Astrocyte (in vitro differentiated cells and primary cell): ENCODE results near the gene ZMYND15. TPM values are rescaled to one million over a fixed set of nuclear protein-coding genes. Genes with fewer than 3 reads are reported as not detected.

Source experiments
- DNase-seq: peaks from one replicate; pipeline ENCODE4 v3.0.0-alpha.2; 2010; ENCODE audit warnings: low read depth
- FAIRE-seq: peaks from 2 replicates; lab custom pipeline; 2011; peaks lifted over from hg19 to GRCh38; lab: Jason Lieb, UNC
- H2AFZ ChIP-seq: 2 replicates; pipeline ENCODE4 v1.6.0; 2012; ENCODE audit warnings: low read depth, low read length, inconsistent platforms
- H3K27ac ChIP-seq: 2 replicates; pipeline ENCODE4 v1.5.1; 2011; ENCODE audit warnings: low read depth, low read length, inconsistent platforms
- H3K27me3 ChIP-seq: 2 replicates; pipeline ENCODE4 v1.6.0; 2011; ENCODE audit warnings: low read length, inconsistent platforms; ENCODE audit not compliant: insufficient read depth
- H3K36me3 ChIP-seq: 2 replicates; pipeline ENCODE4 v1.5.1; 2011; ENCODE audit warnings: low read length, inconsistent platforms; ENCODE audit not compliant: insufficient read depth
- H3K4me1 ChIP-seq: 2 replicates; pipeline ENCODE4 v1.5.1; 2011; ENCODE audit warnings: low read length, inconsistent platforms; ENCODE audit not compliant: insufficient read depth
- H3K4me2 ChIP-seq: 2 replicates; pipeline ENCODE4 v1.6.0; 2012; ENCODE audit warnings: low read length, inconsistent platforms
- H3K4me3 ChIP-seq: 2 replicates; pipeline ENCODE4 v1.5.1; 2011; ENCODE audit warnings: low read depth, mild to moderate bottlenecking, low read length, inconsistent platforms; ENCODE audit not compliant: insufficient read depth
- H3K79me2 ChIP-seq: 2 replicates; pipeline ENCODE4 v1.6.0; 2012; ENCODE audit warnings: mild to moderate bottlenecking, low read length, inconsistent platforms; ENCODE audit not compliant: insufficient read depth
- H3K9ac ChIP-seq: 2 replicates; pipeline ENCODE4 v1.6.0; 2012; ENCODE audit warnings: mild to moderate bottlenecking, low read length, inconsistent platforms
- H3K9me3 ChIP-seq: 2 replicates; pipeline ENCODE4 v1.5.1; 2012; ENCODE audit warnings: low read depth, mild to moderate bottlenecking, low read length, inconsistent platforms; ENCODE audit not compliant: insufficient read depth
- H4K20me1 ChIP-seq: 2 replicates; pipeline ENCODE4 v1.6.0; 2012; ENCODE audit warnings: low read length, inconsistent platforms; ENCODE audit not compliant: insufficient read depth
- H3K27ac Mint-ChIP-seq: one replicate; pipeline ENCODE4 v1.8.0; 2021; ENCODE audit warnings: mild to moderate bottlenecking, mixed read lengths; ENCODE audit not compliant: unreplicated experiment
- H3K27me3 Mint-ChIP-seq: one replicate; pipeline ENCODE4 v1.8.0; 2021; ENCODE audit warnings: low read depth, mixed read lengths; ENCODE audit not compliant: unreplicated experiment
- H3K36me3 Mint-ChIP-seq: one replicate; pipeline ENCODE4 v1.8.0; 2021; ENCODE audit warnings: low read depth, mixed read lengths; ENCODE audit not compliant: unreplicated experiment
- H3K4me1 Mint-ChIP-seq: one replicate; pipeline ENCODE4 v1.8.0; 2021; ENCODE audit warnings: low read depth, mixed read lengths; ENCODE audit not compliant: unreplicated experiment
- H3K4me3 Mint-ChIP-seq: one replicate; pipeline ENCODE4 v1.8.0; 2021; ENCODE audit warnings: mild to moderate bottlenecking, moderate library complexity, mixed read lengths; ENCODE audit not compliant: unreplicated experiment
- H3K9me3 Mint-ChIP-seq: one replicate; pipeline ENCODE4 v1.8.0; 2021; ENCODE audit warnings: mild to moderate bottlenecking, mixed read lengths; ENCODE audit not compliant: unreplicated experiment
- EZH2 ChIP-seq: IDR thresholded peaks from 2 replicates; pipeline ENCODE4 v1.6.1; 2012; ENCODE audit warnings: mild to moderate bottlenecking, low read length, inconsistent platforms; ENCODE audit not compliant: insufficient read depth
- total RNA-seq: library from RNA; stranded (reverse); gene quantifications from 2 replicates; pipeline ENCODE4 v1.2.1, GENCODE V29; 2021
- TF ChIP-seq, protein P1 (sequence below): IDR thresholded peaks from 2 replicates; pipeline ENCODE4 v1.5.1; 2011; ENCODE audit warnings: low read depth, mild to moderate bottlenecking, inconsistent platforms, low read length, moderate library complexity; ENCODE audit not compliant: insufficient read depth

Gene ZMYND15
- total RNA-seq, 1 donor from 2014 or later = 0.09 TPM

DNA sequence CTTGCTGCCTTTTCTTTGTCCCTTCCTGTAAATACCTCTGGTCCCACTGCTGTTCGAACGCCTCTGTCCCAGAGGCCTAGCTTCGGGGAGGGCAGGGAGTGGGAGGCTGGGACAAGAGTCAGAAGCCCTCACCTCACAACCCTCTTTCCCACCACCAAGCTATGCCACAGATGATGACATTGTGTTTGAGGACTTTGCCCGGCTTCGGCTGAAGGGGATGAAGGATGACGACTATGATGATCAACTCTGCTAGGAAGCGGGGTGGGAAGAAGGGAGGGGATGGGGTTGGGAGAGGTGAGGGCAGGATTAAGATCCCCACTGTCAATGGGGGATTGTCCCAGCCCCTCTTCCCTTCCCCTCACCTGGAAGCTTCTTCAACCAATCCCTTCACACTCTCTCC, 18.8 kb upstream of the ZMYND15 start:
- no peaks in the 10 kb centered on the region for H3K36me3 ChIP-seq
- no peak overlapping the region for H3K4me3 ChIP-seq
- peaks cover 9% of the 10 kb centered on the region for H3K4me1 ChIP-seq
- no peaks in the 10 kb centered on the region for H4K20me1 ChIP-seq
- Mint-ChIP-seq H3K27ac (no peak overlapping the region), H3K4me1 (no peaks in the 10 kb centered on the region), H3K4me3 (no peak overlapping the region), H3K27me3 (peaks cover 3% of the 10 kb centered on the region), H3K9me3 (peaks cover 3% of the 10 kb centered on the region), H3K36me3 (peaks cover 11% of the 10 kb centered on the region)
- TF ChIP-seq EZH2 = no peak
- H3K79me2 ChIP-seq = no peaks in the 10 kb centered on the region
- no peaks in the 10 kb centered on the region for H3K27me3 ChIP-seq
- no peak overlapping the region for H3K4me2 ChIP-seq
- DNase-seq = no peak
- H3K27ac ChIP-seq = no peak overlapping the region
- no peak for FAIRE-seq
- no peak overlapping the region for H2AFZ ChIP-seq
- H3K9ac ChIP-seq = no peak overlapping the region
- no peaks in the 10 kb centered on the region for H3K9me3 ChIP-seq

DNA sequence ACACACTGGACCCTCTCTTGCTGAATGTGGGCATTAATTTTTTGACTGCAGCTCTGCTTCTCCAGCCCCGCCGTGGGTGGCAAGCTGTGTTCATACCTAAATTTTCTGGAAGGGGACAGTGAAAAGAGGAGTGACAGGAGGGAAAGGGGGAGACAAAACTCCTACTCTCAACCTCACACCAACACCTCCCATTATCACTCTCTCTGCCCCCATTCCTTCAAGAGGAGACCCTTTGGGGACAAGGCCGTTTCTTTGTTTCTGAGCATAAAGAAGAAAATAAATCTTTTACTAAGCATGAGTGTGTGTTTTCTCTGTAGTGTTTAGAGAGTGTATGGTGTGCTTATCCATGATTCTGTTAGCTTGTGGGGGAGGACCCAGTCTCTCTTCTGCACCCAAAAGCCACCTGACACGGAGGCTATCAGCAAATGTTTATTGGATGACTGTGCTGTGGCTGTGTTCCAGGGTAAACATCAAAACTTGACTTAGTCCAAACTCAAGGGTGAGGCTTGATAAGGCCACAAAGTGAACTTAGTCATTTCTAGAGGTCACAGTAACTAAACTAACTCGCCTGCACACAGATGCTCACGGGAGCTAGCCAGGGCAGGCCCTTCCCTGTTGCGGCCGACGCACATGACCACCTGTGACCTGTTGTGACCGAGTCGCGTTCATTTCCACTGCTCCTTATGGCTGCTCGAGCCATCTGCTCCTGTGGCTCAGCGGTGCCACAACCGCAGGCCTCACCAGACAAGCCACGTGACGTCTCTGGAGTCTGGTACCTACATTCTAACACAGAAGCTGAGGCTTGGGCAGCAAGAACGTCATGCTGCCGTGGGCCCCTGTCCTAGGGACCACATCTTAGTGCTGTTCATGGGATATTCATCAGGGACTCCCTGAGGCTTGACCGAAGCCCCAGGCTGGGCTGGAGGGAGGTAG, 18.2 kb upstream of the ZMYND15 start:
- H3K36me3 ChIP-seq = no peaks in the 10 kb centered on the region
- Mint-ChIP-seq H3K27ac (no peak overlapping the region), H3K4me3 (no peak overlapping the region), H3K36me3 (peaks cover 11% of the 10 kb centered on the region), H3K27me3 (peaks cover 6% of the 10 kb centered on the region), H3K9me3 (peaks cover 3% of the 10 kb centered on the region), H3K4me1 (no peaks in the 10 kb centered on the region)
- H3K4me3 ChIP-seq = no peak overlapping the region
- FAIRE-seq (no peak), DNase-seq (peak; percentile 44)
- H4K20me1 ChIP-seq = no peaks in the 10 kb centered on the region
- TF ChIP-seq EZH2 = no peak
- TF ChIP-seq, protein P1, sequence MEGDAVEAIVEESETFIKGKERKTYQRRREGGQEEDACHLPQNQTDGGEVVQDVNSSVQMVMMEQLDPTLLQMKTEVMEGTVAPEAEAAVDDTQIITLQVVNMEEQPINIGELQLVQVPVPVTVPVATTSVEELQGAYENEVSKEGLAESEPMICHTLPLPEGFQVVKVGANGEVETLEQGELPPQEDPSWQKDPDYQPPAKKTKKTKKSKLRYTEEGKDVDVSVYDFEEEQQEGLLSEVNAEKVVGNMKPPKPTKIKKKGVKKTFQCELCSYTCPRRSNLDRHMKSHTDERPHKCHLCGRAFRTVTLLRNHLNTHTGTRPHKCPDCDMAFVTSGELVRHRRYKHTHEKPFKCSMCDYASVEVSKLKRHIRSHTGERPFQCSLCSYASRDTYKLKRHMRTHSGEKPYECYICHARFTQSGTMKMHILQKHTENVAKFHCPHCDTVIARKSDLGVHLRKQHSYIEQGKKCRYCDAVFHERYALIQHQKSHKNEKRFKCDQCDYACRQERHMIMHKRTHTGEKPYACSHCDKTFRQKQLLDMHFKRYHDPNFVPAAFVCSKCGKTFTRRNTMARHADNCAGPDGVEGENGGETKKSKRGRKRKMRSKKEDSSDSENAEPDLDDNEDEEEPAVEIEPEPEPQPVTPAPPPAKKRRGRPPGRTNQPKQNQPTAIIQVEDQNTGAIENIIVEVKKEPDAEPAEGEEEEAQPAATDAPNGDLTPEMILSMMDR = no peak
- no peak overlapping the region for H3K9ac ChIP-seq
- H3K27ac ChIP-seq = no peak overlapping the region
- no peaks in the 10 kb centered on the region for H3K27me3 ChIP-seq
- peaks cover 9% of the 10 kb centered on the region for H3K4me1 ChIP-seq
- no peaks in the 10 kb centered on the region for H3K79me2 ChIP-seq
- no peak overlapping the region for H3K4me2 ChIP-seq
- H3K9me3 ChIP-seq = no peaks in the 10 kb centered on the region
- H2AFZ ChIP-seq = no peak overlapping the region

DNA sequence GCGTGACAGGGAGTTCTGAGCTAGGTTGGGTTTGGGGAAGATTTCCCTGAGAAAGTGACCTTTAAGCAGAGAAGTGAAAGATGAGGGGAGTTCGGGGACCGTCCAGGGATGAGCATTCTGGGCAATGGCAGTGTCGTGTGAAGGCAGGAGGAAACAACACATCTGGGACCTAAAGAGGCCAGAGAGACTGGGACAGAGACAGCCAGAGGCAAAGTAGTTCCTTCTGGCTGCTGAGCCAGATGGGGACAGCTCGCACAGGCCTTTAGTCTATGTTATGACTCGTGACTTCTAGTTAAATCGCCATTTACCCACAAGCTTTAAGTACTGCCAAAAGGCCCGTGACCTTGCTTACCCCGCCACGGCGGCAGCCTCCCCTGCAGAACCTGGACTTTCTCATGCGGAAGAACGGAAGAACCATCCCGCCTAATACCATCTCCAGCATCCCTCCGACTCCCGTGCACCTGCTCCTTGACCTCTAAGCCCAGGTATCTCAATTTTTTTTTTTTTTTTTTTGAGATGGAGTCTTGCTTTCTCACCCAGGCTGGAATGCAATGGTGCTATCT, 16.9 kb upstream of the ZMYND15 start:
- Mint-ChIP-seq H3K4me3 (peak overlapping the region; percentile 37), H3K27me3 (peaks cover 8% of the 10 kb centered on the region), H3K9me3 (peaks cover 3% of the 10 kb centered on the region), H3K4me1 (no peaks in the 10 kb centered on the region), H3K27ac (no peak overlapping the region), H3K36me3 (peaks cover 6% of the 10 kb centered on the region)
- DNase-seq = no peak
- Histone ChIP-seq H3K27ac (no peak overlapping the region), H3K36me3 (no peaks in the 10 kb centered on the region), H4K20me1 (no peaks in the 10 kb centered on the region), H3K4me1 (peaks cover 9% of the 10 kb centered on the region), H3K79me2 (no peaks in the 10 kb centered on the region), H3K9me3 (no peaks in the 10 kb centered on the region), H3K4me3 (no peak overlapping the region), H3K27me3 (no peaks in the 10 kb centered on the region), H2AFZ (no peak overlapping the region), H3K9ac (no peak overlapping the region), H3K4me2 (no peak overlapping the region)
- FAIRE-seq = no peak
- TF ChIP-seq, protein P1 = no peak
- no peak for TF ChIP-seq EZH2
